SKM-1 (cell line): ENCODE measurements around the gene NKTR.
A peak's percentile ranks its signal among the peaks of the same experiment; 100 is the strongest.
"Not testable (repeated sequence)": the region's sequence is repeated elsewhere in the genome, so short reads cannot be mapped to it uniquely, and the experiment has no call there.

Experiments
- DNase-seq: peaks from one replicate; lab custom pipeline; 2025; ENCODE audit not compliant: unreplicated experiment; lab: John Stamatoyannopoulos, UW

Gene NKTR

GRCh38 chr3:42600111-42600957, at the start of gene NKTR:
Gene NKTR, plus strand, starts transcription at chr3:42600686. Its CDS starts 321 bp downstream, at chr3:42601007.
- peak; percentile 95 for DNase-seq

- DNase-seq, result no peak
Observed at GRCh38 chr3:42552830-42553229, 47.7 kb upstream of the NKTR start.

GRCh38 chr3:42556089-42556632, 44.3 kb upstream of the NKTR start:
- no peak for DNase-seq

- DNase-seq, result not testable (repeated sequence)
Observed at GRCh38 chr3:42556817-42557216, 43.7 kb upstream of the NKTR start.

- DNase-seq, result no peak
Observed at GRCh38 chr3:42557854-42558253, 42.6 kb upstream of the NKTR start.

- DNase-seq, result no peak
Observed at GRCh38 chr3:42562047-42562907, 38.2 kb upstream of the NKTR start.

- no peak for DNase-seq
Observed at GRCh38 chr3:42569593-42570142, 30.8 kb upstream of the NKTR start.

- no peak for DNase-seq
Observed at GRCh38 chr3:42572278-42572677, 28.2 kb upstream of the NKTR start.

GRCh38 chr3:42575137-42575741, 25.2 kb upstream of the NKTR start:
- no peak for DNase-seq

GRCh38 chr3:42578054-42578453, 22.4 kb upstream of the NKTR start:
- no peak for DNase-seq

- not testable (repeated sequence) for DNase-seq
Observed at GRCh38 chr3:42579346-42579745, 21.1 kb upstream of the NKTR start.

GRCh38 chr3:42581400-42581708, 19.1 kb upstream of the NKTR start:
- no peak for DNase-seq

- DNase-seq, result peak; percentile 88
Observed at GRCh38 chr3:42581709-42582473, 18.6 kb upstream of the NKTR start, which contains the start of gene SEC22C. Gene SEC22C, minus strand, starts transcription at chr3:42581967. Its CDS starts 12,921 bp downstream, at chr3:42569046.

GRCh38 chr3:42582474-42583070, 17.9 kb upstream of the NKTR start:
- DNase-seq, result no peak

- DNase-seq, result no peak
Observed at GRCh38 chr3:42588625-42589024, 11.9 kb upstream of the NKTR start.

- no peak for DNase-seq
Observed at GRCh38 chr3:42589382-42590109, 10.9 kb upstream of the NKTR start.

GRCh38 chr3:42590989-42591756, 9.3 kb upstream of the NKTR start:
- DNase-seq, result no peak

GRCh38 chr3:42591811-42592210, 8.7 kb upstream of the NKTR start:
- no peak for DNase-seq
